HG02884 (cell line): ENCODE measurements around the gene CDC37.

Source experiments
- ATAC-seq: cut with Tn5 transposase; IDR thresholded peaks from one replicate; pipeline ENCODE4 v1.9.1; 2021; ENCODE audit warnings: mild to moderate bottlenecking, moderate library complexity; ENCODE audit not compliant: unreplicated experiment

CDC37 gene

DNA sequence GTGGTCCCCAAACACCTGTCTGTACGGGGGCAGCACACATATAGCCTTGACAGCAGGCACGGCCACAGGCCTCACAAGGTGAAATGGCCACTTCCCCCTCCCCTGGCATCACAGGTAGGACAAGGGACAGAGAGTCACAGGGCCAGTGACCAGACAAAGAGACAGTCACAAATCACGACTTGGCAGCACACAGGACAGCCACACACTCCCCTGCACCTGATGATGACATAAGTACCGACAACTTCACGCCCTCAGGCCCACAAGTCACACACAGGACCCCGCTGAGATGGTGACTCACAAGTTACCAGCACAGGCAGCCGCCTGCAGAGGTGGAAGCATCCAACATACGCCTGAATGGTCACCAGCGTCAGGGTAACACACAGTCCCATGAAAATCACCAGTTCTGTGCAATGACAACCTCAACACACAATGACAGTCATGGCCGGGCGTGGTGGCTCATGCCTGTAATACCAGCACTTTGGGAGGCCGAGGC lies 39.5 kb downstream of the CDC37 start:
- ATAC-seq: no peak

DNA sequence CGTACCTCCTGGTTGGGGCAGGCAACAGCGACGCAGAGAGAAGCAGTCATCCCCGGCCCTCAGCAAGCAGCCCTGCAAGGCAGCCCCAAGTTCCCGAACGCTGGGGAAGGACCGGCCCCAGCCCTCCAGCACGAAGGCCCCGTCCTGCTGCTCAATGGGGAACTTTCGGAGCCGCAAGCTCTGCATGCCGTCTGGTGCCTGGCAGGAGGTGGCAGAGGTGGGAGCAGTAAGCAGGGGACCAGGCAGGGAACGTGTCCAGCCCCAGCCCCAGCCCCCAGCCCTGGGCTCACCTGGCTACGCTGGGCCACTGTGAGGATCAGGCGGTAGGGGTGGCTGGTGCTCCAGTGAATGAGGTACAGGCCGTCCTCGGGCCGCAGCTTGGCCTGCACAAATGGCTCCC lies 41.1 kb downstream of the CDC37 start:
- no peak for ATAC-seq

DNA sequence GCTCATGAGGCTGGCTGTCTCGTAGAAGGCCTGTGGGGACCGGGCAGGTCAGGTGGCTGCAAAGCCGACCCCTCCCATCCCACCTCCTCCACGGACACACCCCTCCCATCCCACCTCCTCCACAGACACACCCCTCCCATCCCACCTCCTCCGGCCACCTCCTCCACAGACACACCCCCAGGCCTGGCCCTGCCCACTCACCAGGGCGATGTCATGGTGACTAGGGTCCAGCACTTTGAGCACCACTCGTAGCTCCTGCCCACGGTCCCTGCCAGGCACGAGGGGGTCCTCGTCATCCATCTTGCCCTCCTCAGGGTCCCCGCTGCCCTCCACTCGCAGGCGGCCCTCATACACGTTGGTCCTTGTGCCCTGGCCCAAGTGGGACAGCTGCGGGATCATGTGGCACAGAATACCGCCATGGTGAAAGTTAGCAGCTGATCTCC lies 41.8 kb downstream of the CDC37 start:
- ATAC-seq: no peak

DNA sequence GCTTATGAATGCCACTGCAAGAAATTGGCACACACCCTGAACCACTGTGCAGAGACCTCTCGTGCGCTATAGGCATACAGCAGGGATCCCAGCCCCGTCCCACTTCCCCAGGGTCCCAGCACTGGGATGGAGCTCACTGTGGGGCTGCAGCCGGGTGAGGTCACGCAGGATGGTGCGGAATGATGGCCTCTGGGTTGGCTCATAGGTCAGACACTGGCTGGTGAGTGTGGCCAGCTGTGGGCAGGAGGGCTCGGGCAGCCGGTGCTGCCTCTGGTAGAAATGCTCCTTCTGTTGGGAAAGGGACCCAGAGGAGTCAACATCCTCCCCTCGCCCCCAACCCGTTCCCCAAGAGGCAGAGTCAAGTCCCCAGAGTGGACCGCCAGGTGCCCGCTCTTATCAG lies 46.9 kb downstream of the CDC37 start:
- no peak for ATAC-seq

DNA sequence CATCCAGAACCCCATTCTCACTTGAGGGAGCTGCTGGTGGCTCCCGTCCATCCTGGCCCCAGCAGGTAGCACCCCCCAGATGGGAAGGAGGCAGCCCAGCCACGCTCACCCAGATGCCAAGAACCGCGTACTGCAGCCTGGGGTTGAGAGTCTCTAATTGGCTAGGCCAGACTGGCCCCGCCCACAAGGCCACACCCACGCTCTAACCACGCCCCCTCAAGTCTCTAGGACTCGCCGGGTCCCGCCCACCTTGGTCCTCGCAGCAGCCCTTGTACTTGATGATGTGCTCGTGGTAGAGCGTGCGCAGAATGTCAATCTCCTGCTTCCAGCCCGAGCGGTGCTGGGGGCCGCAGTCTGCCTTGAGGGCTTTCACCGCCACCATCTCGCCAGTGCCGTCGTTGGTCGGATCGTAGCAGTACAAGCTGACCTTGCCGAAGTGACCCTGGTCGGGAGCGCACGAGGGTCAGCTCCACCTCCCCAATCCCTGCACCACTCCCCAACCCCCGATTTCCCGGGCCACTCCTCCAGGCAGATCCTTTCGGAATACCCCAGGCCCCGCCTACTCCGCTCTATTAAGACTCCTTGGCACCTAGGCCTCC lies 49.5 kb downstream of the CDC37 start:
- ATAC-seq: no peak

DNA sequence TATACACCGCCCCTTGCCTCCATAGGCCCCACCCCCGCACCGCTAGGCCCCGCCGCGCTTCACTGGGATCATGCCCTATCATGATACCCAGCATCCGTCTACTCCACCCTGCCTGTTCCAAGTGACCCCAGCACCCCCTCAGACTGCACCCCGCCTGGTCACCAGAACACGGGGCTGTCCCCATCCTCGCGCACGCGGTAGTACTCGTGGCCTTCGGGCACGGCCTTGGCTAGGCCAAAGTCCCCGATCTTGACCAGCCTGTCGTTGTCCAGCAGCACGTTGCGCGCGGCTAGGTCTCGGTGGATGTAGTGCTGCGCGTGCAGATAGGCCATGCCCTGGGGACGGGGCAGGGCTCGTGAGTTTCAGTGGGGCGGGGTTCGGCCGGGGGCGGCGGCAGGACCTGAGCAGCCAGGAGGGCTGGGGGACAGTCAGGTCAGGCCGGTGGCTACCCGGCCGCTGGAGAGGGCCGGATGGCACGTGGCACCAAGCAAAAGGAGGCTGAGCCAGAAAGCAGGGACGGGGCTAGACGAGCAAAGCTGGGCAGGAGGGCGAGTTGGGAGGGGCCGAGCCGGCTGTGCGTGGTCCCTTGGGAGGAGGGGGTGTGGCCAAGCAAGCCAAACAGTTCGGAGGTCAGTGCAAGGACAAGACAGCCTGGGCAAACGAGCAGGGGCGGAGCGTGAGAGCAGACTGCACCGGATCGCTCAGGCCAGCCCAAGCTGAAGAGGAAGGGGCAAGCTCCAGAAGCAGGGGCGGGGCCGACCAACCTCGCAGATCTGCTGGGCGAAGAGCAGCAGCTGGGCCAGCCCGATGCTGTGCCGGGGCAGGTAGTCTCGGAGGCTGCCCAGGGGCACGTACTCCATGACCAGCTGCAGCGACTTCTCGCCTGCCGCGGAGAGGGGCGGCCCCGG lies 50.3 kb downstream of the CDC37 start:
- ATAC-seq: no peak

DNA sequence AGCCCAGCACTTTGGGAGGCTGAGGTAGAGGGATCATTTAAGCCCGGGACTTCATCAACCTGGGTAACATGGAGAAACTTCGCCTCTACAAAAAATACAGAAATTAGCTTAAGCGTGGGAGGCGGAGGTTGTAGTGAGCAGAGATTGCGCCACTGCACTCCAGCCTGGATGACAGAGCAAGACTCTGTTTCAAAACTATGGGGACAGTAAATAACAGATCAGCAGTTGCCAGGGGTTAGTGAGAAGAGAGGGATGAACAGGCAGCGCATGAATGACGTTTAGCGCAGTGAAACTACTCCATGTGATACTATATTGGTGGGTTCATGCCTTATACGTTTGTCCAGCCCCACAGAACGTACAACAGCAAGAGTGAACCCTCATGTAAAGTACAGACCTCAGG lies 56.8 kb downstream of the CDC37 start:
- ATAC-seq: no peak

DNA sequence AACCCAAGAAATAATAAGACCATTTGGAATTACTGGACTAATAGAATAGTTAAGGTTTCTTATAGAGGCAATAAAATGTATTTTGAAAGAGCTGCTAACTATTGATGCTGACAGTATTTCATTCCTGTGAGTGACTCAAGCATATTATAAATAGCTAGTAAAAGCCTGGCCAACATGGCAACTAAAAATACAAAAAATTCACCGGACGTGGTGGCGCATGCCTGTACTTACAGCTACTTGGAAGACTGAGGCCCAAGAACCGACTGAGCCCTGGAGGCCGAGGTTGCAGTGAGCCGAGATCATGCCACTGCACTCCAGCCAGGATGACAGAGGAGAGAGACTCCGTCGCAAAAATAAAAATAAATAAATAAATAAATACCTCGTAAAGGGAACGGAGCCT lies 58.6 kb downstream of the CDC37 start:
- ATAC-seq: no peak

DNA sequence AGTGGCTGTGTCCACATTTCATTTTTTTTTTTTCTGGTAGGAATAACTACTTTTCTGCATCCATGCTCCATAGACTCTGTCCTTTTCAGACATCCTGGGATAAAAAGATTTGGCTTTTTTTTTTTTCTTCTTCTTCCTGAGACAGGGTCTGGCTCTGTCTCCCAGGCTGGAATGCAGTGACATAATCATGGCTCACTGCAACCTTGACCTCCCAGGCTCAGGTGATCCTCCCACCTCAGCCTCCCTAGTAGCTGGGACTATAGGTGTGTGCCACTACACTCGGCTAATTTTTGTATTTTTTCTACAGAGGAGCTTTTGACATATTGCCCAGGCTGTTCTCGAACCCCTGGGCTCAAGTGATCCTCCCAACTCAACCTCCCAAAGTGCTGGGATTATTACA lies 59.8 kb downstream of the CDC37 start:
- no peak for ATAC-seq
